Activated CD8-positive, alpha-beta memory T cell treated with anti-CD3 and anti-CD28 coated beads for 1 hour (primary cell): Measurements from ENCODE around the gene MCAT.

Source experiments
- DNase-seq, 2 donors: peaks; one replicate each; pipeline ENCODE4 v3.0.0-alpha.2; 2020; ENCODE audit warnings: low read depth in 1 of 2; ENCODE audit errors: extremely low read depth in 1 of 2

Gene MCAT, protein sequence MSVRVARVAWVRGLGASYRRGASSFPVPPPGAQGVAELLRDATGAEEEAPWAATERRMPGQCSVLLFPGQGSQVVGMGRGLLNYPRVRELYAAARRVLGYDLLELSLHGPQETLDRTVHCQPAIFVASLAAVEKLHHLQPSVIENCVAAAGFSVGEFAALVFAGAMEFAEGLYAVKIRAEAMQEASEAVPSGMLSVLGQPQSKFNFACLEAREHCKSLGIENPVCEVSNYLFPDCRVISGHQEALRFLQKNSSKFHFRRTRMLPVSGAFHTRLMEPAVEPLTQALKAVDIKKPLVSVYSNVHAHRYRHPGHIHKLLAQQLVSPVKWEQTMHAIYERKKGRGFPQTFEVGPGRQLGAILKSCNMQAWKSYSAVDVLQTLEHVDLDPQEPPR

DNA sequence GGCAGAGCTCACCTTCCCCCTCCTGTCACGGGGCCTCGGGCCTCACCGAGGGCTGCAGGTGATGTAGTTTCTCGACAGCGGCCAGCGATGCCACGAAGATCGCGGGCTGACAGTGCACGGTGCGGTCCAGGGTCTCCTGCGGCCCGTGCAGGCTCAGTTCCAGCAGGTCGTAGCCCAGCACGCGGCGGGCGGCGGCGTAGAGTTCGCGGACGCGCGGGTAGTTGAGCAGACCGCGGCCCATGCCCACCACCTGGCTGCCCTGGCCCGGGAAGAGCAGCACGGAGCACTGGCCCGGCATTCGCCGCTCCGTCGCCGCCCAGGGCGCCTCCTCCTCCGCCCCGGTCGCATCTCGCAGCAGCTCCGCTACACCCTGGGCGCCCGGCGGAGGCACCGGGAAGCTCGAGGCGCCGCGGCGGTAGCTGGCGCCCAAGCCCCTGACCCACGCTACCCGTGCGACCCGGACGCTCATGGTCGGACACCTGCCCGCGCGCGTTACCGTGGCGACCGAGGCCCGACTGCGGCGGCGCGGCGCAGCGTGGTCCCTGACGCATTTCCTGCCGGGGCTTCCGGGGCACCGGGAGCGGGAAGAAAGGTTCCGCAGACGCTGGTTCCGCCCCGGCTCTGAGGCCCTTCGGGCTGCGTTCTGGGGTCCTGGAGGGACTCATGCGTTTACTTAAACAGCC lies at the start of gene MCAT:
Gene MCAT (minus strand): TSS at position 519 of the 683 bp plus-strand sequence. CDS start 50 bp downstream, at position 469.
- DNase-seq, result peak in 1 of 2 donors; percentile 67

DNA sequence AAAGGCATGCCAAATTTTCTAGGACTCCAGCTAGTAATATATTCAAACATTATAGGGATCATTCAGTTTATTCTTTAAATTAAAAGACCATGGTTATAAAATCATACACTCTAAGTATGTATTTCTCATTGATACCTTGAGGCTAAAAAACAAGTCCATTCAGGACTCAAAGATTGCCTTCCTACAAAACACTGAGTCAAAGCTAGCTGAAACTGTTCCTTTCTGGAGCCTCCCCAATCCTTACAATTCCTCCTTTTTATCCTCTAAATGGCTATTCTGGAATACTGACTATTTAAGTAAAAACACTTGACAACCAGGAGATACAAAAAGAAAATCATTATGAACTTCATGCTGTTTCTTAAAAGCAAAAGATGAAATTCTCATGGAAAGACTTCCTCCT lies 48.6 kb upstream of the MCAT start:
- no peak for DNase-seq

DNA sequence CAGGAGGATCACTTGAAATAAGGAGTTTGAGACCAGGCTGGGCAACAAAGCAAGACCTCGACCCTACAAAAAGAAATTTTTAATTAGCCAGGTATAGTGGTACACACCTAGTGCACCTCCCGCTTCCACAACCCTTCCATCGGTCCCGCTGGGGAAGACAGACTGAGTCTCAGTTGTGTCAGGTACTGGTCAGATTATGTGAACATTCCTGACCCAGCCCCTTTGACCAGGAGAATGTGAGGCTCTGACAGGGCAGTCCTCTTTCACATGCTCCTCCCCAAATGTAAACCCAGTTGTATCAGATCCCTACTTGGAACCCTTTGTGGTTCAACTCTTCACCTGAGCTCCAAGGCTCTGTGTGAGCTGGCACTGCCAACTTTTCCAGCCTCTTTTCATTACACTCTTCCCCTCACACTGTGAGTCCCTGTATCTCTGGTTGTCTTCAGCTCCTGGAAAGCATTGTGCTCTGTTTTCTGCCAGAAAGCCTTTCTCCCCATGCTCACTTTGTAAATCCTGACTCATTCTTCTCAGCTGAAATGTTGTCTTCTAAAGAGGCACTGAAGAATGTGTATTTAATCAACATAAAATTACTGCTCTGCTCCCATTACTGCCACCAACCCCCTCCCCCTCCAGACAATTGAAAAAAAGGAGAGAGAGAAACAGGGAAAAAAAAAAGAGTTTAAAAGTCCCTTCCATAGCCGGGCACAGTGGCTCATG lies 45.8 kb upstream of the MCAT start:
- DNase-seq, result no peak

DNA sequence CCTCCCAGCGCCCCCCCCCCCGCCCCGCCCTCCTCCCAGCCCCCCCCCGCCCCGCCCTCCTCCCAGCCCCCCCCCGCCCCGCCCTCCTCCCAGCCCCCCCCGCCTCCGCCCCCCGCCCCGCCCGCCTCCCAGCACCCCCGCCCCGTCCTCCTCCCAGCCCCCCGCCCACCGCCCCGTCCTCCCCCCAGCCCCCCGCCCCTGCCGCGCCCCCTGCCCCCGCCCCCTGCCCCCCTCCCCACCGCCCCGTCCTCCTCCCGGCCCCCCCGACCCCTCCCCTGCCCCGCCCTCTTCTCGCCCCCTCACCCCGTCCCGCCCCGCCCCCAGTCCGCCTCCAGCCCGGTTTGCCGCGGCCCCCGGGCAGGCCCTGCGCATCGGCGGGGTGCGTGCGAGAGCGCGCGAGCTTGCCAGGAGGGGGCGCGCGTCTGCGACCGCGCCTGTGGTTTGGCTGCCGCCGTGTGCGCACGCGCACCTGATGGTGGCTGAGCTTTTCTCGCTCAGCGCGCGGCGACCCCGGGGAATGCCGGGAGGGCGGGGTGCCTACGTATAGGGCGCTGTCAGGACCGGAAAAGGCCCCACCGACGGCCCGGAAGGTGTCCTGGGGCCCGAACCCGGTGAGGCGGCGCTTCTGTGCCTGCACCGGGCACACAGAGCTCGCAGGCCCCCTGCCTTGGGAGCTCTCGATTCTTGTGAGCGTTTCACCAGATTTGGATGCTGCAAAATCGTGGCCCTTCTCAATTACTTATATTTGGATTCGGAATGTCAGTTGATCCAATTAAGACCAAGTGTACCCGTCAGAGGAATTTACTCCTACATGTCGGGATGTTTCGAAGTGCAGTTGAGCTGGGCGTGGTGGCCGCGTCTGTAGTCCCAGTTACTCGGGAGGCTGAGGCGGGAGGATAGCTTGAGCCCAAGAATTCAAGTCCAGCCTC lies 44.2 kb upstream of the MCAT start:
- peak; percentile 86 to 94 for DNase-seq

DNA sequence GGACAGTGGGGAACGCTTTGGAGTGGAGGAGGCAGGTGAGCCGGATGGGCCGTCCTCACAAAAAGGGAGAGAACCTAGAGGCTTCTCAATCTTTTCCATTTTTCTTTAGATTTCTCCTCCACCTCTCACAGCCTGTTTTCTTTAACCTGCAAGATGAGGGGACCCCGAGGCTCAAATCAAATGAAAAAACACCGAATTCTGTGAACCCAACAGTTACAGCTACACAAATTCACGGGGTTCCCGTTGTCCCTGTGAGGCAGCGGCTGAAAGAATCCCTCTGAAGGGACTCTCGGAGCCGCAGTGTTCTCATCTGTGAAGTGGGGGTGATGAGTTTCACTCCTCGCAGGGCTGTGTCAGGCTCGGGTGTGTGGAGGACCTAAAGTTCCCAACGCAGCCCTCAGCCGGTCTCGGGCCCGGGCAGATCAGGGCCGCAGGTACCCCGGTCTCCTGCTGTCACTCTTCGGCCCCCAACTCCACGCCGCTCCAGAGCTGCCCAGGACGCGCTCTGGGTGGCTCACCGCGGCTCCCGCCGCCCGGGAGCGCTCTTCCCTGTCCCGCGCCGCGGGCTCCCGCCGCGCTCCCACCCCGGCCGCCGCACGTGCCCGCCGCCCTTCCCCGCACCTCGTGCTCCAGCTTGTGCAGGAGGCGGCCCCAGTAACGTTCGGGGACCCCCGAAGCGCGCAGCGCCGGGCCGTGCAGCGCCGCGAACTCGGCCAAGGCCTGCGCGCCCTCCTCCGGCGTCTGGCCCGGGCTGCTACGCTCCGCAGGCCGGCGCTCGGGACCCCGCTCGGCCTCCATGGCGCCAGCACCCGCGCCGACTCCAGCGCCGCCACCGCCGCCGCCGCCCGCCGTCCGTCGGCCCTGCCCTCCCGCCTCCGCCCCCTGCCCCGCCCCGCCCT lies 43.3 kb upstream of the MCAT start, which contains the start of gene TTLL12:
Gene TTLL12 (minus strand): TSS at position 863 of the 899 bp plus-strand sequence. CDS start 65 bp downstream, at position 798.
- peak in 1 of 2 donors; percentile 54 for DNase-seq

DNA sequence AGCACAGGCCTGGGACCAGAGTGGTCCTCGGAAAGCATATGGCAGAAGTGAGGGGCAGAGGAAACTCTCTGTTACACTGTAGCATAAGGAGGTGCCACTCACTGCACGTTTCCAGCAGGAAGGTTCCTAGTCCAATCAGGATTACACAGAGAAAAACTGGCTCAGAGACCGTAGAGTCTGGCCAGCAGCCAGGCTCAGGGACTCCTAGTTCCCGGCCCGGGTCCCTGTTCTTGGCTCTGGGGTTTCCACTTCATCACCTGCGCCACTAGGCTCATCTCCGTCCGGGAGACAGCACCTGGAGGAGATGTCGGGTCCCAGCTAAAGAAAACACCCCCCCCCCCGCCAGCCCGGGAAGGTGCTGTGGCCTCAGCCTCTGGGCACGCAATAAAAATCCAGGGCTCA lies 42.7 kb upstream of the MCAT start:
- no peak for DNase-seq

GRCh38 chr22:43183496-43184277 lies 40.5 kb upstream of the MCAT start:
- DNase-seq, result no peak

DNA sequence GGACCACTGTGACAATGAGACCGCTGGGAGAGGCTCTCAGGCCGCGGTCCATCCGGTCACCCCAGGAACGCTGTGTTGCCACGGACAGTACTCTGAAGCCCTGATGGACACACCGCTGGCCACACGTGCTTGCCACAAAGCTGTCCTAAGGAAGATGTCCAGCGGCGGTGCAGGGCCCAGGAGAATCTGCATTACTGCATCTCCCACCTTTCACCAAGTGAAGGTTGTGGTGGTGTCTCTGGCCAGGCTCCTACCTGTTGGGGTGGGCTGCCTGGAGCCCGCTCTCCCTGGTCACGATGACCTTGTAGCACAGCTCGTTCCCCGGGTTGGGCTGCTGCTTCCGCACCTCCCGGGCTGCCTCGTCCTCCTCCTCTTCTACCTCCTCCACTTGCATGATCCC lies 39.5 kb upstream of the MCAT start:
- no peak for DNase-seq

DNA sequence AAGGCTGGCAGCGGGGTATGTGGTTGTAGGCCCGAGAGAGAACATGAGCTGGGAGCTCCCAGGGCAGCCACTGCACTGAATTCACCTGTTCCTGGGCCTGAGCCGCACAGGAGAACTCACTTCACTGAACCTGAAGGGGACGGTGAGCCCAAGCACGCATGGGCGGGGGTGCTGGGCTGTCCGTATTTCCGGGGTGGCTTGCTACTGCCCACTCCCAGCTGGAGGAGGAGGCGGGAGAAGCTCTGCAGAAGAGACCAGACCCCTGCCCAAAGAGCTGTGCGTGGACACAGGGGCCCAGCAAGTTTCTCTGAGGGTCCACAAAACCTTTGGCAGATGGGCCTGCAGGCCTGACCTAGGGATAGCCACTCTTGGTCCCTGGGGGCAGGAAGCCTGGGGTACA lies 38.9 kb upstream of the MCAT start:
- no peak for DNase-seq

- DNase-seq, result no peak
Observed at GRCh38 chr22:43181321-43182076, 38.3 kb upstream of the MCAT start.

DNA sequence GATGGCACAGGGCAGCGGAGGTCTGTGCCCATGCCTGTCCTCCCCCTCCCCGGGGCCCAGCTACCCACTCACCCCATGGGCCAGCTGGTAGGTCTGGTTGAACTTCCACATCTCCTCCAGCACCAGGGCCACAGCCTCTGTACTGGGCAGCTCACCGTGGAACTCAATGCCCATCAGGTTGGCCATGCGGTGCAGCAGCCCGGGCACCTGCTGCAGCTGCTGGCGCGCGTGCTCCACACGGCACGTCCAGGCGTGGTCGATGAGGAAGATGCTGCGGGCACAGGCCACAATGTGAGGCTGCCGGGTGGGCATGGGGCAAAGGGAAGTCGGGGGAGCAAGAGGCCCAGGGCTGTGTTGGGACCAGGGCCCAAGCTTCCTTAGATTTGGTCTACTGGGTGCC lies 37.5 kb upstream of the MCAT start:
- no peak for DNase-seq

DNA sequence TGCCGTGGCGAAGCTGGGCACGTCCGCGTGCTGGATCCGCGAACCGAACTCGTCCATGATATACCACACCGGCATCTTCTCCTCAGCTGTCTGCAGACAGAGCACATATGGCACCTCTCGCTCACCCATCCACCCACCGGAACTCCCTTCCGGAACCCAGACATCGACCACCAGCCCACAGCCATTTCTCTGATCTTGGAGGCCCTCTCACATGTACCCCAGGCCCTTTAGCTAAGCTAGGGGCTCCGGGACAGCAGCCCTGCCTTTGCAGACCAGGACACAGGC lies 36.7 kb upstream of the MCAT start:
- no peak for DNase-seq

- no peak for DNase-seq
Observed at GRCh38 chr22:43179146-43179910, 36.1 kb upstream of the MCAT start.

DNA sequence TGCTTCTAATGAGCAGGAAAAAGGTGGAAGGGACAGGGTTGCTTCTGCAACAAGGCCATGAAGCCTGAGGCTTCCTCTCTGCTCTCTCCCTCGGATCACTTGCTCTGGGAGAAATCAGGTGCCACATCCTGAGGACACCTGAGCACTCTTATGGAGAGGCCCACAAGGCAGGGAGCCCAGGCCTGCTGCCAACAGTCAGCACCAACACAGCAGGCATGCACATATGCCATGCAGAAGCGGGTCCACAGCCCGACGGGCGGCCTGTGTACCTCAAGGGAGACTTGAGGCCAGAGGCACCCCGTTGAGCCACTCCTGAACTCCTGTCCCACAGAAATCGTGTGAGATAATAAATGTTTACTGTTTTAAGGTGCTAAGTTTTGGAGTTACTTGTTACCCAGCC lies 34.3 kb upstream of the MCAT start:
- DNase-seq, result no peak

DNA sequence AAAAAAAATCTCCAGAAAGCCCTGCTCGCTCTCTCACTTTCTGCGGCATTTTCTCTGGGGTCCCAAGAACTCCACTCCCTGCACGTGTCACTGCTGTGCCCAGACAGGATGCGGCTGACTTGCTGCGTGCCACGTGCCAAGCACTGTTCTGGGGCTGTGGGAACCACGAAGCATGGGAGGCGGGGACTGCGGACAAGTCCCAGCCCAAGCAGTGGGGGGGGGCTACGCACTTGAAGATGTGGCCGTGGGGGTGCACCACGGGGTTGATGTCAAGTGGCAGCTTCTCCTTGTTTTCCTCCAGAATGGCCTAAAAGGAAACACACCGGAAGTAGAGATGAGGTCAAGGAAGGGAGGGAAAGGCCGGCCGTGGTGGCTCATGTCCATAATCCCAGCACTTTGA lies 32.9 kb upstream of the MCAT start:
- DNase-seq, result no peak

GRCh38 chr22:43174941-43175531 lies 31.8 kb upstream of the MCAT start:
- DNase-seq, result no peak
